Stimulated activated CD4-positive, alpha-beta T cell treated with anti-CD3 and anti-CD28 coated beads, Interleukin-4, amount 100 ng/mL, for 24 hours (primary cell): ENCODE measurements around the gene CDHR1.
A peak's percentile ranks its signal among the peaks of the same experiment; 100 is the strongest.

Experiments used
- DNase-seq: peaks from one replicate; pipeline ENCODE4 v3.0.0-alpha.2; 2020

Gene CDHR1

DNA sequence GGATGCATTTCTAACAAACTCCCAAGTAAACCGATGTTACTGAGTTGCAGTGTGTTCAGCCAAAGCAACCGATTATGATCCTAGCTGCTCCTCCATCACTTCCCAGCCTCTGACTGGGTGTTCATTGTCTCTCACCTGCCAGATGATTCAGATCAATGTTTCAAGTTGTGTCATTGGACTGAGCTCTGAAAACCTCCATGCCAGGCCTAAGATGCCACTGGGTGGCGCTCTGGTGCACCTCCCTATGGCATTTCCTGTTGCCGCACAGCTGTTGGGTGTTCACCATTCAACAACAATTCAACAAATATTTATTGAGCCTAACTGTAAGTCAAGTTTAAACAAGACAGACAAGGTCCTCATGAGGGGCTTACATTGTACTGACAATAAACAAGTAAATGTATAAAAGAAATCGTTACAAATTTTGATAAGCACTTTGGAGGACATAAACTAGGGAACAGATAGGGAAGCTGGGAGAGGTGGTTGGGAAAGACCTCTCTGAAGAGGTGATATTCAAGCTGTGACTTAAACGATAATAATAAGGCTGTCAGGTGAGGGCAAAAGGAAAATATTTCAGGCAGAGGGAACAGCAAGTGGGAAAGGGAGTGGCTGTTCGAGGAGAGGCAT, 73.3 kb downstream of the CDHR1 start:
- peak; percentile 71 for DNase-seq

DNA sequence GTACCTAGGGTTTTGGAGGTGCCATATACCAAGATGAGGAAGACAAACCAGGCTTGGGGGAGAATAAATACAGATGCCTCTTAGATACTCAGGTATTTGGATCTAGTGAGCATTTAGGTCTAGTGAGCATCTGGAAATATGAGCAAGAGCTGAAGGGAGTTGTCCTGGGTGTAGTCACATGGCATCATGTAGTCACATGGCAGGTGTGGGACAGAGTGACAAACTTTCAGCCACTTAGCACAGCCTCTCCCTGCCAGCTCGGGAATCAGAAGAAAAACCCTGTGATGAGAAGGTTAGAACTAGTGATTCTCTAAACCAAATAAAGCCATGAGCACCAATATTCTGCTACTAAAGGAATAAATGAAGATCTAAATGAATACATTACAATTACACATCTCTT, 74.8 kb downstream of the CDHR1 start:
- no peak for DNase-seq
